Thyroid gland (tissue), 4 donors: ENCODE data around the gene LDLRAD4. TPM values are rescaled to one million over a fixed set of nuclear protein-coding genes. Genes with fewer than 3 reads are reported as not detected.

ENCODE experiments used
- DNase-seq, 2 donors: peaks; one replicate each; pipeline ENCODE4 v3.0.0-alpha.2; 2019
- H3K27ac ChIP-seq, 3 donors: fragments of 200-600 bp; sonication (generic); 1 replicate in 2 of 3; 2 replicates in 1 of 3; pipeline ENCODE4 v1.5.1; 2016 to 2019; ENCODE audit warnings: mild to moderate bottlenecking in 1 of 3, moderate library complexity in 1 of 3
- H3K27me3 ChIP-seq: fragments of 200-600 bp; sonication (generic); one replicate; pipeline ENCODE4 v1.5.1; 2019
- H3K36me3 ChIP-seq, 2 donors: fragments of 200-600 bp; sonication (generic); one replicate each; pipeline ENCODE4 v1.5.1; 2016 to 2019
- H3K4me1 ChIP-seq, 2 donors: fragments of 200-600 bp; sonication (generic); one replicate each; pipeline ENCODE4 v1.5.1; 2017 to 2019
- H3K4me3 ChIP-seq, 3 donors: fragments of 200-600 bp; sonication (generic); replicated peaks in 1 of 3; 1 replicate in 2 of 3; 2 replicates in 1 of 3; pipeline ENCODE4 v1.5.1; 2016; ENCODE audit warnings: mild to moderate bottlenecking in 1 of 3
- H3K9me3 ChIP-seq: fragments of 200-600 bp; sonication (generic); one replicate; pipeline ENCODE4 v1.5.1; 2017
- CTCF ChIP-seq, 6 experiments: fragments of 200-600 bp in 3 of 6; fragments of 450-650 bp in 3 of 6; sonication (generic) in 3 of 6; IDR thresholded peaks; one replicate each; pipeline ENCODE4 v1.5.1; 2016 to 2019; ENCODE audit warnings: antibody characterized with exemption in 6 of 6, mild to moderate bottlenecking in 2 of 6, inconsistent platforms in 1 of 6, moderate library complexity in 1 of 6
- POLR2A ChIP-seq, 2 donors: fragments of 450-650 bp; IDR thresholded peaks; one replicate each; pipeline ENCODE4 v1.6.1; 2017; ENCODE audit warnings: antibody characterized with exemption in 2 of 2, mild to moderate bottlenecking in 2 of 2, moderate library complexity in 1 of 2
- whole genome bisulfite sequencing, 2 donors: methylation state at CpG; one replicate each; pipeline ENCODE4 v1.1.5; 2017; 5-methylcytosine and 5-hydroxymethylcytosine counted together
- intact Hi-C: fragments of 100-400 bp; cut with DNase I; formaldehyde crosslinking; loops from one replicate; pipeline ENCODE4 v1.15.1; 2023
- total RNA-seq, 4 donors: library from RNA; depleted of rRNA; stranded (reverse); fragments of >200 nt; gene quantifications; one replicate each; pipeline ENCODE4 v1.2.3, GENCODE V29; 2016

LDLRAD4 gene
- total RNA-seq, 4 donors from 2014 or later, result 23.7 to 35.7 (median 29.7) TPM

GRCh38 chr18:13583576-13584550, 365.3 kb downstream of the LDLRAD4 start:
- Histone ChIP-seq H3K4me3 (no peak overlapping the region), H3K36me3 (no peaks in the 10 kb centered on the region), H3K27ac (no peak overlapping the region), H3K27me3 (no peaks in the 10 kb centered on the region), H3K9me3 (no peaks in the 10 kb centered on the region), H3K4me1 (peaks cover 16 to 26% of the 10 kb centered on the region in 2 donors)
- DNase-seq, result no peak
- 96% methylated on average over 27 of the region's 27 CpGs for WGBS, 2 donors
- no peak for TF ChIP-seq CTCF (IDR thresholded peaks at IDR 0.05)
- no peak for TF ChIP-seq POLR2A (IDR thresholded peaks at IDR 0.05)
- intact Hi-C loops, result no loop called here

- H3K27me3 ChIP-seq, result no peaks in the 10 kb centered on the region
- peaks cover 16 to 18% of the 10 kb centered on the region in 2 donors for H3K4me1 ChIP-seq
- H3K4me3 ChIP-seq, result no peak overlapping the region
- intact Hi-C loops, result no loop called here
- TF ChIP-seq CTCF (IDR thresholded peaks at IDR 0.05), result no peak
- TF ChIP-seq POLR2A (IDR thresholded peaks at IDR 0.05), result no peak
- H3K27ac ChIP-seq, result no peak overlapping the region
- no peak for DNase-seq
- H3K9me3 ChIP-seq, result no peaks in the 10 kb centered on the region
- 60 to 63% methylated on average over 11 of the region's 11 CpGs for WGBS, 2 donors
- no peaks in the 10 kb centered on the region for H3K36me3 ChIP-seq
These were observed 366.3 kb downstream of the LDLRAD4 start for GRCh38 chr18:13584825-13585224.

GRCh38 chr18:13585379-13586153, 367.0 kb downstream of the LDLRAD4 start:
- Histone ChIP-seq H3K4me3 (no peak overlapping the region), H3K9me3 (no peaks in the 10 kb centered on the region), H3K27me3 (no peaks in the 10 kb centered on the region), H3K36me3 (no peaks in the 10 kb centered on the region), H3K4me1 (peaks cover 10 to 11% of the 10 kb centered on the region in 2 donors), H3K27ac (no peak overlapping the region)
- 65 to 67% methylated on average over 4 of the region's 4 CpGs for WGBS, 2 donors
- intact Hi-C loops, result no loop called here
- TF ChIP-seq CTCF (IDR thresholded peaks at IDR 0.05) (no peak), POLR2A (IDR thresholded peaks at IDR 0.05) (no peak)
- no peak for DNase-seq

GRCh38 chr18:13587001-13587400, 368.4 kb downstream of the LDLRAD4 start:
- 94 to 100% methylated on average over 1 of the region's 1 CpG for WGBS, 2 donors
- DNase-seq, result no peak
- Histone ChIP-seq H3K27me3 (no peaks in the 10 kb centered on the region), H3K27ac (no peak overlapping the region), H3K9me3 (no peaks in the 10 kb centered on the region), H3K36me3 (no peaks in the 10 kb centered on the region), H3K4me3 (no peak overlapping the region), H3K4me1 (peaks cover 0 to 3% of the 10 kb centered on the region in 2 donors)
- no peak for TF ChIP-seq CTCF (IDR thresholded peaks at IDR 0.05)
- intact Hi-C loops, result no loop called here
